NCI-H345 treated with DMSO at 0.1 percent for 48 hours (cell line): ENCODE data around the gene PITPNM3.

ENCODE experiments used
- DNase-seq: peaks from one replicate; lab custom pipeline; 2025; ENCODE audit not compliant: unreplicated experiment; lab: John Stamatoyannopoulos, UW

PITPNM3 gene

DNA sequence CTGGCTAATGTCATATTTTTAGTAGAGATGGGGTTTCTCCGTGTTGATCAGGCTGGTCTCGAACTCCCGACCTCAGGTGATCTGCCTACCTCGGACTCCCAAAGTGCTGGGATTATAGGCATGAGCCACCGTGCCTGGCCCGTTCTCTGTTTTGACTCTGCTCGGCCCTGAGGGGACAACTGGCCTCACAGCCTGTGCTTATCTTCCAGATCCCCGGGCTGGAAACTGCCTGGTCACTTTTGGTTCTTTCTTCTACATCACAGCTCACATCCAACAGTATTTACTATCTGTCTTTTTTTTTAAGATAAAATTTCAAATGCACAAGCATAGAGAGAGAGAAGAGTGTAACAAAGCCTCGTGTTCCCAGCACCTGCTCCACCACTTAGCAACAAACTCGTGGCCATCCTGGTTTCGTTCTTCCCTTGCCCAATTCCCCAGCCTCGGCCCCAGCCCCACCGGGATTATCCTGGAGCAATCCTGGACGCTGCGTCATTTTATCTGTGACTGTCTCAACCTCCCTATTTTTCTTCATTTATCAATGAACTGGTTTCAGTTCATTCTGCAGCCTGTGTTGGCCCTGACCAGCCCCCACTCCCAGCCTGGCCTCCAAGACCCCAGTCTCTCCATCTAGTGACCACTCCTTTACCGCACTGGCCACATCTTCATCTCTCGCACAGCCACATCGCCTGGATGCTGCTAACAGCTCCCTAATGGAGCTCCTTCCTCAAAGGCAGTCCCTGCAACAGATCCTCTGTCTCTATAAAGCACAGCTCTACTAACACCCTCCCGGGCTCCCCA lies 91.0 kb downstream of the PITPNM3 start:
- no peak for DNase-seq

DNA sequence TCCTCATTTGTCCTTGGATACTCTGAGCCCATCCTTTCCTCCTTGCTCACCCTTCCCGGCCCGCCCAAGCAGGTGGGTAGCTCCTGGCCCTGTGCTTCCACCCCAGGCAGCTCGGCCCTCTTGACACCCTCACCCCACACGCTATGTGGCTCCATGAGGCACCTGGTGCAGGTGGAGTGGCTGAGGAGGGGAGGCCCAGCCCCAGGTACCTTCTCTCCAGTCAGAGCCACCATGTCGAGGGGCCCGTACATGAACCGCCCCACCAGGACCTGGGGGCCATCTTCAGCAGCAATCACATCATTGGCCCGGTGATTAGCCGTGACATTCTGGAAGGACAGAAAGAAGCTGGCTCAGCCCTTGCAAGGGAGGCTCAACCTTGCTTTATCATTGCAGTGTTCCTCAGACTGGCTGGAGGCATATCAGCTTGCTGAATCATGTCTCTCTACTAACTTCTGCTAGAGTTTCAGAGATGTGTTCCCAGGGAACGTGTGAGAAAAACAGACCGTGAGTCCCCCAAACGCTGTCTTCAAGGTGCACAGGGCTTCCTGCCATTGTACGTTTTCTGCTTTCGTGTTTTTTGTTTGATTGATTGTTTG lies 91.8 kb downstream of the PITPNM3 start:
- DNase-seq, result no peak

DNA sequence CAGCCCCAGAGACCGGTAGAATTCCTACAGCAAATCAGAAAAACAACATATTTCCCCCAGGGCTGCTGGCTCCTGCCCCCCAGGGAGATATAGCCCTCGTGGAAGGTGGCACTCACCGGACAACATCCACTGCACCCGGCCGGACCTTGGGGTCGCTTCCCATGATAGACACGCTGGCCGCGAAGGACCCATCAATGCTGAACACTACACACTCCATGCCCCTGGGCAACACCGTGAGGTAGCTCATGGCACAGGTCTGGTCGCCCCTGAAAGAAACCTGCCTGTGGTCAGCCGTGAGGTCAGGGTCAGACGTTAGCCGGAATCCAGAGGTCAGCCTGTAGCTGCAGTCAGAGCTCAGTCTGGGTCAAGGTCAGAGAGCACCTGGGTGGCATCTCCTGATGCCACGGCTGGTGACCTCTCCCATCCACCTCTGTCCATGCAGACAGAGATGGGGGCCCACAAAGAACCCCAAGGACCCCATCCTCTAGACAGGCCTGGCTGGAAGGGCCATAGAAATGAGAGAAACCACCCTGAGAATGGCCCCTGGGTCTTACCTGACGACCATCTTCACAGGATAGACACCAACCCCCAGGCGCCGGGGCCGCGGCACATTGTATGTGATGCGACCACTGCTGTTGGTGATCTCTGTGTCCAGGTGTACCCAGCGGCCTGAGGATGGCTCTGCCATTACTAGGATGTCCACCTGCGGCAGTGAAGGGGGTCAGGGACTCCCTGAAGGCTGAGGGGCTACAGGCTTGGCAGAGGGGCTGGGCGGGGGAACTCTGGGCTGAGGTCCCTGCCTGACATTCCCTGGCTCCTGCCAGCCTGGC lies 92.5 kb downstream of the PITPNM3 start:
- no peak for DNase-seq

DNA sequence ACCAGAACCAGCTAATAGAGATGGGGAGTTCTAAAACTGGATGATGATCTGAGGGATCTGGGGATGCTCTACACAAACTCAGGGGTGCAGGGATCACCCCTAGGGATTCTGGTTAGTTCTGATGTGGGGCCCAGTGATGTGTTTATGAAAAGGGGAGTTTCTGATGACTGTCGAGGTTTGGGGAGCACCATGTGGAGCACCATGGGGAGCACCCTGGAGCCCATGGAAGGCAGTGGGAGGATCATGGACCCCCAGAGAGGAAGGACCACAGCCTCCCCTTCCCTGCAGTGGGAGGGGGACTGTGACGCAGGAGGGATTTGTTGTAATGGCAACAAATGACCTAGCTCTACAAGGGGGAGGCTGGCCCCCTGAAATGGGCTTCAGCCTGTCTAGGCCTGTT lies 93.7 kb downstream of the PITPNM3 start:
- DNase-seq, result no peak

DNA sequence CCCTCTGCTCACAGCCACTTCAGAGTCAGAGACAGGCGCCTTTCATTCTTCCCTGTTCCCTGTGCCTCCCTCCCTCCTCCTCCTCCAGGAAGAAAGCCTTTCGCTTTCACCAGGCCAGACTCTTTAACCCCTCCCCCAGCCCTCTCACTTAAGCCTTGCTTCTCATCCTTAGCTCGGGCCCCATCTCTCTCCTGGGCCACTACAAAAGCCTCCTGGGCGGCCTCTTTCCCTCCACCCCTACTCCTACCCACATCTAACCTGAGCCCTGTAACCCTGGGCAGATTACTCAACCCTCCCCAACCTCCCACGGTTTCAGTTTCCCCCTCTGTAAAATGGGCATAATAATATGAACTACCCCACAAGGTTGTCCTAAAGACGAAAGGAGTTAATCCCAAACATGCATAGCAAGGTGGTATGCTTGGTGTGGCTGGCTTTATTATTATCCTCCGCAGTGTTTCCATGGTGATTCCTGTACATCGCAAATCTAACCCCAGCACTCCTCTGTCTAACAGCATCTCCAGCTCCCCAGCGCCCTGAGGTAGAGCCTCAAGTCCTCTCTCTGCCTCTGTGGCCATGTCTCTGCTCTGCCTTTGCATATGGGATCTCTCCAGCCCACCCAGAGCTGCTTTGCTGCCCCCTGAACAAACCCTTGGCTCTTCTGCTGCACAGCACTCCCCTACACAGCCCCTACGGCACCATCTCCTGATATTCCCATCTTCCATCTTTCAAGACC lies 94.4 kb downstream of the PITPNM3 start:
- no peak for DNase-seq

DNA sequence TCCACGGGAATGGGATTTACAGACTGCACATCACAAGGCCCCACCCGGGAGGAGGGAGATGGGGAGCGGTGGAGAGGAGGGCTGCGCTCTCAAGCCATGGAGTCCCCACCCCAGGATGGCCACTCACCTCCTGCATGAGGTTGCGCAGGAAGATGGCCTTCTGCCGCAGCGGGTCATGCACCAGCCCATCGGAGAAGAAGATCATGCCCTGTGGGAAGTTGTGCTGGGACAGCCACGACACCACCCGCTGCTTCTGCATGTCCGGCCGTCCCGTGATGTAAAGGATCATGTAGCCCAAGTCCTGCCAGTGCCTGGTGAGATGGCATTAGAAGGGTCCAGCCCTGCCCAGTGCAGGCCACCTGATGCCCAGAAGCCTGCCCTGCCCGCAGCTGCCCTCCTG lies 95.1 kb downstream of the PITPNM3 start:
- DNase-seq, result no peak

DNA sequence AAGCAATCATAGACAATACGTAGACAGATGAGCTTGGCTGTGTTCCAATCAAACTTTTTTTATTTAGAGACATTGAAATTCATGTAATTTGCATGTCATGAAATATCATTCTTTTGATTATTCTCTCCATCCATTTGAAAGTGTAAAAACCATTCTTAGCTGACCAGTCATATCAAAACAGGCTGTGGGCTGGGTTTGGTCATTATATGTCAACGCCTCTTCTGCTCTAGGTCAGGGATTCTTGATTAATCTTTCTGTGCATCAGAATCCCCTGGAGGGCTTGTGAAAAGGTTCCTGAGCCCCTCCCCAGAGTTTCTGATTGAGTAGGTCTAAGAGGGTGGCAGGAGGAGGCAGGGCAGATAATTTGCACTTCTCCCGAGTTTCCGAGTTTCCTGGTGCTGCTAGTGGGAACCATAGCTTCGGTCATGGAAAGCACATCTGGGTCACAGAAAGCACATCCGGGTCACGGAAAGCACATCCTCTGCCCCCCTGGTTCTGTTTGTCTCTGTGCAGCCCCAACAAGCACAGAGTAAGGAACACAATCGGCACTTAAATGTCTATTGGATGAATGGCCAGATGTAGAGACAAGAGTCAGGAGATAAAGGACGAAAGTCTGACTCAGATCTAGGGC lies 95.7 kb downstream of the PITPNM3 start:
- no peak for DNase-seq

DNA sequence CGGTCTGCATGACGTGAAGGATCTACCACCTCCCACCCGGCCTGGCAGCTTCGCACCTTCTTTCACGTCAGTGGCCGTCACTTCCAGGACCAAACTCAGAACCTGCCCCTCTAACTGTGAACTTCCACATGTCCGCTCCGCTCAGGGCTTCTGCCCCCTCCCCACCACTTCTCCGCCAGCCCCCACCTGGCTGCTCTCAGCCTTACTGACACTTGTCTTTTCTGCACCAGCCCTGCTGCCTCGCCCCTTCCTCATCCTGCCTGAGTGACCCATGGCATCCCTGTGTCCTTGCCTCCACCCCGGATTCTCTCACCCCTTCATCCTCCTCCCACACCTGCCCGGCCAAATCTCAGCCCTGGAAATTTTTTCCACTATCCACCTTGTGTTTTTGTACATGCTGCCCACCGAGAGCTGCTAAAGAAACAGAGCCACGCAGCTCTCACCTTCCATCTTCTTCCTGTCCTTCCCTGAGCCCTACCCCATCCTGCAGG lies 97.8 kb downstream of the PITPNM3 start:
- DNase-seq, result no peak

DNA sequence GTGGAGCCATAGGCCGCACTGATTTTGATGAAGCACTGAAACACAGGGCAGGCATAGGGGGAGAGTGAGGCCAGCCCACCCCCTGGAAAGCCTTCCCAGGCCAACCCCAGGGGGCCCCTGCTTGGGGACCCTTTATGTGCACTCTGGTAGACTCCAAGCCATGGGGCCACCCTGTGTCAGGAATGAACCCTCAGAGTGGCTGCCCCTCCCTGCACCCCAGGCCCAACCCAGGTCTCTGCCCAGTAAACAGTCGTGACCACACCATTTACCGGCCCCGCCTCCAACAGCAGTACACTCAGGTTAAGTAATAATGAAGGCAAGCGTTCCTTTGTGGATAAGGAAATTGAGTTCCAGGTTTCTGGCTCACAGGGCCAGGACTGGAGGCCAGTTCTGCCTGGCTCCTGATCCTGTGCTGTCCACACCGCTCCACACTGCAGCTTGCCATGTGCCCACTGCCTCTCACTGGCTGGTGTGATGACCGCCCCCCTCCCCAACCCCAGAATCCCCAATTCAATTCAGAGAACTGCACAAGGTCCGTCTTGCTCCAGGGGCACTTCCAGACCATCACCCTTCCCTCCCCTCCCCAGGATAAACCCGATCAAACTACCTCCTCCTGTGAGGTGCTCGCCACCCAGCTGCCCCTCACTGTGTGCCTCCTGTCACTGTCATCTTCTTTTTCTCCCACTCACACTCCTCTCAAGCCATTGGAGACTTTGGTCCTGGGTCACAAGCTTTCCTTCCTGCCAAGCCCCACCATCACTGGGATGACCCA lies 98.5 kb downstream of the PITPNM3 start:
- DNase-seq, result no peak

DNA sequence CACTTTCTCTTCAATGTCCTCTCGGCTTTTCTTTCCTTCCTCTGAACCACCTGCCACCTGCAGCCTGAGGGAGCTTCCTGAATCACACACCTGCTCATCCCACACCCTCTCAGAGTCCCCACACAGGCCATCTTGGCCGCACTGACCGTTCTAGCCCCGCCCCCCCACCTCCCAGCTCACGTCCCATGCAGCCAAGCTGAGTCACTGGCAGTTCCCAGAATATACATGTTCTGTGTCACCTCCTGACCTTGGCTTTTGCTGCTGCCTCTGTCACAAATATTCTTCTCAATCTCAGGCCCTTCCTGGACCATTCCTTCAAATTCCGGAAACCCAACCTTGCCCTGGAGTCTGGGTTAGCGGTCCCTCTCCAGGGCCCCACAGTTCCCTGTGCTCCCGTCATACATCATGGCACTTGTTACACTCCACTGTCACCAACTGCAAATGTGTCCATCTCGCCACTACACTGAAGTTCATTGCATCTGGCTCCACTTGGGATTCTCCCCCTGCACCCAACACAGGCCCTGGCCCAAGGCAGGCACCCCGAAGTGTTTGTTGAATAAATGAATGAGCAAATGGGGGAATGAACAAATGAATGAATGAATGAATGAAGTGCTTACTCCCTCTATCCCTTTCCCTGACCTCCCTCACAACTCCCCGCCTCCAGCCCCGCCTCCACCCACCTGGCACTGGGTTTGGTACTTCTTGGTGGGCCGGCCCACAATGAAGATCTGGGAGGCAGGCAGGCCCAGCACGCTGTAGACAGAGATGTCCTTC lies 99.3 kb downstream of the PITPNM3 start:
- DNase-seq, result no peak

DNA sequence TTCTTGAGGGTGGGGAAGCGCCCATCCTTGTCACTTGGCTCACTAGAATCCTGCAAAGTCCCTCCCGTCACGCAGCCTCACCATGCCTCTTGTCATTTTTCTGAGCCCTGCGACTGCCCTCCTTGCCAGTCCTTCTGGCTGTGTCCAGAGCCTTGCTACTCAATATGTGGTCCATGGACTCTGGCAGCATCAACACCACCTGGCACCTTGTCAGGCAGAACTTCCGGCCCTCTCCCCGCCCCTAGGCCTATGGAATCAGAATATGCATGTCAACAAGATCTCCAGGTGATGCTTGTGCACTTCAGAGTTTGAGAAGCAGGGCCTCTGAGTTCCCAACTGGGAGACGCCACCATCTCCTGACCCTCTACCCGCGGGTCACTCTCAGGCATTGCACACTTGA lies 100.0 kb downstream of the PITPNM3 start:
- no peak for DNase-seq

DNA sequence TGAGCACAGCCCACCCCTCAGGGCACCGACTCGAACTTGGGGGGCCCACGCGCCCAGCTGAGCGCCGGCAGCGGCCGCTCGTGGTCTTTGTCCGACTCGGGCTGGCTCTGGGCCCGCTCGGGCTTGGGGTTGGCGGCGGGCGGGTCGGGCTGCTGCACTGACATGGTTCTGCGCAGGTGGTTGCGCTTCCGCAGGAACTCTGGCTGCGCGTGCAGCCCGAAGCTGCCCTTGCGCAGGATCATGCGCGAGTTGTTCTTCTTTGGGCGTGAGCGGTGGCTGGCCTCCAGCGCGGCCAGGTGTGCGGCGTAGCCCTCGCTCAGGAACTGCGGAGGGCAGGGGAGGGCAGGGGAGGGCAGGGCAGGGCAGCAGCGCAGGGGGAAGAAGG lies 101.0 kb downstream of the PITPNM3 start:
- DNase-seq, result no peak

DNA sequence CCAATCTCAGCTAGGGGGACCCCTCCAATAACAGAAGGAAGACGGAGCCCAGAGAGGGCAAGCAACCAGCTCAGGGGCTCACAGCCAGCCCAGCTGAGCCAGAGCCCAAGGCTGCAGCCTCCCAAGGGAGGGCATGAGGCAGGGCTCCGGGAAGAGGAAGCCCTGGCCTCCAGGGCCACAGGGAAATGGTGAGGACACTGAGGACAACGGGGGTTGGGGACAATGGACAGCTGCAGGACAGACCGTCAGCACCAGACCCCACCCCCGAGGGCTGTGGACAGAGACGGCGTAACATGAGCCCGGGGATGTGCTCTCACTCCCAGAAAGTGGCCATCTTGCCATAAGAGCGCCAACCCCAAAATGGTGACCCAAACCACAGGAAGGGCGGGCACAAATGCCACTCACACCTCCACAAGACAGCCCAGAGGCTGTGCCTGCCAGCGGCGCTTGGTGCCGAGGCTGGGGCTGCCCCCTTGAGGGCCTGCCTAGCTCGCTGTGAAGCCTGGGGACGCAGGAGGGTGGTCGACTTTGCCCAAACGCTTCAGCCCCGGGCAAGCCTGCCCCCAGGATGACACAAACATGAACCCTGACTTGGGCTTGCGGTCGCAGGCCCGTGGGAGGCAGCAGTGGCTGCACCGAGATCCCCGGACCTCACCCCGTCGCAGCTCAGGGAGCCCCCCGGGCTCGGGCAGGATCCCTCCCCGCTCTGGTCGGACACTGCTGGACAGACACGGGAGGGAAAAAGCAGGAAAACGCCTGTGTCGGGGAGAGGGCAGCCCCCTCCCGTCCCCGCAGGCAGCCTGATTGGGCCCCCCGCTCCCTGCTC lies 101.6 kb downstream of the PITPNM3 start:
- DNase-seq, result no peak

DNA sequence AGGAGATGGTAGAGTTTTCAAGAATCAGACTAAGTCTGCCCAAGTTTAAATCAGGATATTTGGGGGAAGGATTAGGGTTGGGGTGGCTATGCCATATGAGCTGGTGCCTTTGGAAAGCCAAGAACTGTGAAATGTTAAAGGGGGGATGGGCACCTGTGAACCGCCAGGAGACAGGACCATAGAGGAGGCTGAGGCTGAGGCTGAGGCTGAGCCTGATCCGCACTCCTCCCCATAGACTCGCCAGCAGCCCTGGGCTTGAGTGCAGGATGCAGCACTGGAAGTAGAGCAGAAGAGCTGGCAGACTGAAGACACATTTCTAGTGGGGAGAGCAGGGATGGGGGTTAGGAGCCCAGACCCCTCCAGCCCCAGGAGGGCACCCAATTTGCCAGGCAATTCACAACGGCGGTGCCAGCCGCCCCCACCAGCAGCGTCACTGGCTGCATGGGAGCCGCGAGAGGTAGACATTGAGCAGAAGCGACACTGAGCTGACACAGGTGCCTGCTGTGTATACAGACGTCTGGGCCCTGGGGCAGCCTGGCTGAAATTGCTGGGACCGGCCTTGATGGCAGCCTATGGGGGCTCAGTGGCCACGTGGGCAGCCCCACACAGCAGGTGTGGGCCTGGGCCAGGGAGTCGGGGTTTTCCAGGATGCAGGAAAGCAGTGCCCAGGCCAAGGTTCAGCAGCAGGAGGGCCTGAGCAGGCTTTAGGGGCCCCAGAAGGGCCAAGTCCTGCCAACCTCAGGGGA lies 102.9 kb downstream of the PITPNM3 start:
- no peak for DNase-seq

DNA sequence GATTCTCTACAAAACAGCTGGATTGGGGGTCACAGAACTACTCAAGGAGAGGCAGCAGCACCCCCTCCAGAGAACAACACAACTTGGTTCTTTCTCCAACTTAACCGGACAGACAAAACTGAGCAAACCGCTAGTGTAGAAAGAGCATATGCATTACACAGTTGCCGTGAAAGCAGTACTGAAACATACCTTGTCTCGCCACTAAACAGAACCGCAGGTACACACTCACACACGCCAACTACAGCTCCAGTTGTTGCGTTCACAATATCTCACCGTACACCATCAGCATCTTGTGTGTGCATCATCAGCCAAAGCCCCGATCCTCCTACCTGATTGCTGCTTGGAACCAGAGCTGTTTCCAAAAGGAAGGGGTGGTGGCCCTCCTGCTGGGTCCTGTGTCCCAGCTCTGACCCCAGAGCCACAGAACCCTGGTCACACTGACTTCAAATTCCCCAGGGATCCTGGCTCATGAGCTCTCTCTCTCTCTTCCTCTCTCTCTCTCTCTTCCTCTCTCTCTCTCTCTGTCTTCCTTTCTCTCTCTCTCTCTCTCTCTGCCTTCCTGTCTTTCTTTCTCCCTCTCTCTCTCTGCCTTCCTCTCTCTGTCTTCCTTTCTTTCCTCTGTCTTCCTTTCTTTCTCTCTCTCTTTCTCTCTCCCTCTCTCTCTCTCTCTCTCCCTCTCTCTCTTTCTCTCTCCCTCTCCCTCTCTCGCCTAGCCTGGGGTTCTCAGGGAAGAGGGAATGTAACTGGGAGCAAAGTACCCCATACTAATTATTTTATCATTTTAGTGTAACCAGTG lies 103.7 kb downstream of the PITPNM3 start:
- no peak for DNase-seq

DNA sequence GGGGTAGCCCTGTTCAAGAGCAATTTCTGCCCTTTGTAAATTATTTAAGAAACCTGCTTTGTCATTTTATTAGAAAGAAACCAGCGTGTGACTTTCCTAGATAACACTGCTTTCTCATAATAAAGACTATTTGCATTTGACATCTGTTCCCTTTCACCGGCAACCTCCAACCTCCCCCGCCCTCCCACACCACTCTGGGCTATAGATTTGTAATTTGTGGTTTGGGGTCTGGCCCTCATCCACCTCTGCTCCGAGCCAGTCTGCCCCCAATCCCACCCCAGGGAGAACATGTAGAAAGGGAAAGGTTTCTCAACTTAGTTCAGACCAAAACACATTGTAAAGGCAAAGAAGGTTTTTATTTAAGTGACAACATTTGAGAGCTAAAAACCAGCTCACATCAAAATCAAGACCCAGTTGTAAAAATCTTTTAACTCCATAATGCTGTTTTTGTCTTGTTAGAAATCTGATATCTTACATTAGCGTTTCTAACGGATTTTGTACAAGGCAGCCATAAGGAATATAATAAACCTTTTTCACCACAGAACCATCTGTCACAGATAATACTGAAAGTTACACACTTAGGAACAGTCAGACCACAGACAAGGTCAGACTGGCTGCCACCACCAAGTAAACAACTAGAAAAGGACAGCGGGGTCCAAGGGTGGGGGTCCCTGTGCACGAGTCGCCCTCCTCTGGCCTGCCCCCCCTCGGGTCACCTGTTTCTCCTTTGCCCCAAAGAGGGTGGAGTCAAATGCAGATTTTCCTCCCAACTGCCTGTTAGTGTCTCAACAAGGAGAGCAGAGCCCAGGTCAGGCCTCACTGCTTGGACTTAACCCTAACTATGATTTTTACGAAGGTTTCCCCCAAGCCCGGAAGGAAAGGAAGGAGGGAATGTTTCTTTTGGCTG lies 105.2 kb downstream of the PITPNM3 start:
- DNase-seq, result no peak
